ENCODE data around the gene FOXN3.

Gene FOXN3

DNA sequence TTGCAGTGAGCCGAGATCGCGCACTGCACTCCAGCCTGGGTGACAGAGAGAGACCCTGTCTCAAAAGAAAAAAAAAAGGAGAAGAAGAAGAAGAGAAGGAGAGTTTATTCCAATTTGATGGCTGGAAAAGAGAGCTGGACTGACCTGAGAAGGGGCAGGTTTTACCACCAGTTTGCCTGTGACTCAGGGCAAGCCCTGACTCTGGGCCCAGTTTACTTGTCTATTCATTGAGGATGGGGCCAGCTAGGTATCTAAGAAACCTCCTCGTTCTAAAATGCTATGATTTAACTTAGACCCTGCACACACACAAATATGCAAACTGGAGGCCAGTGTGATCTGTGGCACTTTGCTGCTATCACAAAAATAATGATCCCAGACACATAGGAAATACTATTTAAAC lies 155.0 kb downstream of the FOXN3 start:
- TF ChIP-seq, protein P1, sequence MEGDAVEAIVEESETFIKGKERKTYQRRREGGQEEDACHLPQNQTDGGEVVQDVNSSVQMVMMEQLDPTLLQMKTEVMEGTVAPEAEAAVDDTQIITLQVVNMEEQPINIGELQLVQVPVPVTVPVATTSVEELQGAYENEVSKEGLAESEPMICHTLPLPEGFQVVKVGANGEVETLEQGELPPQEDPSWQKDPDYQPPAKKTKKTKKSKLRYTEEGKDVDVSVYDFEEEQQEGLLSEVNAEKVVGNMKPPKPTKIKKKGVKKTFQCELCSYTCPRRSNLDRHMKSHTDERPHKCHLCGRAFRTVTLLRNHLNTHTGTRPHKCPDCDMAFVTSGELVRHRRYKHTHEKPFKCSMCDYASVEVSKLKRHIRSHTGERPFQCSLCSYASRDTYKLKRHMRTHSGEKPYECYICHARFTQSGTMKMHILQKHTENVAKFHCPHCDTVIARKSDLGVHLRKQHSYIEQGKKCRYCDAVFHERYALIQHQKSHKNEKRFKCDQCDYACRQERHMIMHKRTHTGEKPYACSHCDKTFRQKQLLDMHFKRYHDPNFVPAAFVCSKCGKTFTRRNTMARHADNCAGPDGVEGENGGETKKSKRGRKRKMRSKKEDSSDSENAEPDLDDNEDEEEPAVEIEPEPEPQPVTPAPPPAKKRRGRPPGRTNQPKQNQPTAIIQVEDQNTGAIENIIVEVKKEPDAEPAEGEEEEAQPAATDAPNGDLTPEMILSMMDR (IDR thresholded peaks at IDR 0.05; ENCODE audit: extremely low read depth, missing control alignments) = no peak
- DNase-seq (ENCODE audit: low spot score) = no peak

DNA sequence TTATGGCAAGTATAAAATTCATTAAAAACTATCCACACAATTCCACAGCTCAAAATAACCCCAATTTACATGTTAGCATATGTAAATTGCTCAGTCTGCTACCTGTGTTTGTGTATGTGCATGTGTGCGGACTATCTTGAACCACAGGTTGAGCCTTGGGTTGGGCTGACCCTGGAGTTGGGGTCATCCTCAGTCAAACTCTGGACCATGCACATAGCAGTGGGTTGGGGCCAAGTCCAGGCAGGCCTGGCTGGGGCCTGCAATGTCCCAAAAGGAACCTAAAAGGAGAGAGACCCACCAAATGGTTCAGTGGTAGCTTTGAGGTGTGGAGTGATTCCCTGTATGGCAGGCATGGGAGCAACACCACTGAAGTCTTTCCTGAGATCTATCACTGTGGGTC lies 156.1 kb downstream of the FOXN3 start:
- no peak for DNase-seq (ENCODE audit: low spot score)
- TF ChIP-seq, protein P1 (IDR thresholded peaks at IDR 0.05; ENCODE audit: extremely low read depth, missing control alignments) = no peak

DNA sequence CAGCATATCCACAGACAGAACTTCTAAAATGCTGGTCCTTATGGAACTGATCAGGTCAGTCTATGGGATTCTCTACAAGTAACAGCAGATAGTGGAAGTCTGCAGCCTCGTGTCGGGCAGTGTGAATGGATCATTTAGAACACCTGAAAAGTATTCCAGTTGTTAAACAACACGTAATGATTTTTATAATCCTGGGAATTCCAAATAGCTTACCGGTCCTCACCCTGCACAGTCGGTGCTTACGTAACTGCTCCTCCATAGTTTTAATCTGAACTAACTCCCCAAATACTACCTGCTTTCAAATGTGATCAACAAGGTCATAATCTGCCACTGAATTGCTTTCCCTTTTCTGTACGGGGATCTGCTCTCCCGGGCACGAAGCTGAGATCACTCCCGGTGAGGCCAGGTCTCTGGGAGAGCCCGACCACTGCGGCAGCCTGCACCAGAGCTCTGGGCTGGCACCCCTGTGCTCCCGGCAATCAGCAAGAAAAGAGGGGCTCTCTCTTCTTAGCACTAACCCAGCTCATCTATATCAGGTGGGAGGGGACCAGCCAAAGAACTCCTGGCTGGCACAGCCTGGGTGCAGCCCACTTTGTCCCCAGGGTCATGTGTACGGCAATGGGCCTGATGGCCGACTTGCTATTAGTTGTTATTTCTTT lies 157.0 kb downstream of the FOXN3 start:
- DNase-seq (ENCODE audit: low spot score) = no peak
- TF ChIP-seq, protein P1 (IDR thresholded peaks at IDR 0.05; ENCODE audit: extremely low read depth, missing control alignments) = no peak

DNA sequence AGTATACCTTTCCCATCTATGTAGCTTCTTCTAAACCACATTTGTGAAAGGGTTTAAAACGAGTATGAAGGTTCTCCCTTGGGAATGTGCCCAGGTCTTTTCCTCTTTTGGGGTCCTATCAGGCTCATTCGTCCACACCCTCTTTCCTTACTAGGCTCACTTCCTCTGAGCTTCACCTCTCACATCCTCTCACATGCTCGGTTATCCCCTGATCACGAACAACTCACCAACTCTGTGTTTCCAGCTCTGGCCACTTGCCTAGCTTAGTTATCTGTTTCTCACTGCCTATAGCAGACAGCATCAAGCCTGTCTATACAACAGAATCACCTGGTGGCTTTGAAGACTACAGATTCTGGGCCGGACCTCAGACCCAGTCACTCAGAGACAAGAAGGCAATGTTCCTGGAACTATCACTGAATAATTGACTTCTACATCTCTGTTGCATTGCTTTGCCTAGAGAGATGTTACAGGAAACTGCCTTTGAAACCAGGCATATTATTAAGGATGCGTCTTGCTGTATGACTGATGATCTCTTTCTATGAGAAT lies 158.2 kb downstream of the FOXN3 start:
- TF ChIP-seq, protein P1 (IDR thresholded peaks at IDR 0.05; ENCODE audit: extremely low read depth, missing control alignments) = no peak
- peak; percentile 16 for DNase-seq (ENCODE audit: low spot score)

DNA sequence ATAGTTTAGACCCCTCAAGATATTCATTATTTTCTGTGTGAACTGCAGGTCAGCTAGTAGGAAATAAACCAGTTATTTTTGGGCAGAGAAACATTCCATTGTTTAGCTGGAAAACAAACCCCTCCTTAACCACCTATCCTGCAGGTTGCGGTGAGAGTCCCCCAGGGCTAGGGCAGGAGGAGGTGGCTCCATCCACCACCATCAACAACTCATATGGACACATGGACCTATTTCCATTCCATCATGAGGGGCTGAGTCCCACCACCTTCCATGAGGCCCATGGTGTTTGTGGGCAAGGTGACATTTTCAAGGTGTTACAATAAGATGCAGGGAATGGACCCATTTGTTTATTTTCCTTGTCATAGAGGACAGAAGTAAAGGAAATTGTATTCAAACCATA lies 160.1 kb downstream of the FOXN3 start:
- TF ChIP-seq, protein P1 (IDR thresholded peaks at IDR 0.05; ENCODE audit: extremely low read depth, missing control alignments) = no peak
- DNase-seq (ENCODE audit: low spot score) = no peak

DNA sequence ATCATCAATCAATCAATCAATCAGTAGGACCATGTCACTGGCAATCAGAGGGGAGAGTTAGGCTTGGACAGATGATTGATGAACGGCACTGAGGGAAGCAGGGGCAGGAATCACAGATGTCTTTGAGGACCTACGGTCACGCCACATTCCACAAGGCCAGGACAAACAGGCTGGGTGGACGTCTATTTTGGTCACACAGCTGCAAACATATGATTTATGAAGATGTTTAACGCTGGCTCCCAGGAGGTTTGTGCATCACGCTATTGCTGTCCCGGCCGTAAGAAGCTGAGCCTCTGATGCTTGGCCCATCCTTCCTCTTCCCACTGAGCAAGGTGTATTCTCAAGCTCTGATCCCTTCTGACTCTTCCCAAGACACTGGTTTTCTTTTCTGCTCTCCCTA lies 160.8 kb downstream of the FOXN3 start:
- DNase-seq (ENCODE audit: low spot score) = no peak
- TF ChIP-seq, protein P1 (IDR thresholded peaks at IDR 0.05; ENCODE audit: extremely low read depth, missing control alignments) = no peak

DNA sequence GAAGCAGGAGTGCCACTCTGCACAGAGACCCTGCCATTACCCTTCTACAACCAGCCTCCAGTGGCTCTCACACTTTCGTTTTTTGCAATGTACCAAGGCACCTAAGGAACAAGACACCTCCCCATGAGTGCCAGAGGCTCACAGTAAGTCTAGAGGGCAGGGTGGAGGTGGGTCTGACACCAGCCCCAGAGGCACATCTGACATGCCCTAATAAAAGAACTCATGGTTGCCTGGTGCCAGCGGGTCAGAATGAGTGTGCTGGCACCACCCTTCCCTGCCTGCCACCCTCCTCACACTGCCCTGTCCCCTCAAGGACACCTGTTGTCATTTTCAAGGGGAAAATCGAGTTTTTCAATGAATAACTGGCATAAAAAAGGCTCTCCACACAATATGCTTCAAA lies 161.2 kb downstream of the FOXN3 start:
- TF ChIP-seq, protein P1 (IDR thresholded peaks at IDR 0.05; ENCODE audit: extremely low read depth, missing control alignments) = no peak
- no peak for DNase-seq (ENCODE audit: low spot score)
